ENCODE measurements around the gene MAP6. TPM values are rescaled to one million over a fixed set of nuclear protein-coding genes. Genes with fewer than 3 reads are reported as not detected.

Gene MAP6
- total RNA-seq, 1 donor from 2014 or later, result 0.54 TPM

DNA sequence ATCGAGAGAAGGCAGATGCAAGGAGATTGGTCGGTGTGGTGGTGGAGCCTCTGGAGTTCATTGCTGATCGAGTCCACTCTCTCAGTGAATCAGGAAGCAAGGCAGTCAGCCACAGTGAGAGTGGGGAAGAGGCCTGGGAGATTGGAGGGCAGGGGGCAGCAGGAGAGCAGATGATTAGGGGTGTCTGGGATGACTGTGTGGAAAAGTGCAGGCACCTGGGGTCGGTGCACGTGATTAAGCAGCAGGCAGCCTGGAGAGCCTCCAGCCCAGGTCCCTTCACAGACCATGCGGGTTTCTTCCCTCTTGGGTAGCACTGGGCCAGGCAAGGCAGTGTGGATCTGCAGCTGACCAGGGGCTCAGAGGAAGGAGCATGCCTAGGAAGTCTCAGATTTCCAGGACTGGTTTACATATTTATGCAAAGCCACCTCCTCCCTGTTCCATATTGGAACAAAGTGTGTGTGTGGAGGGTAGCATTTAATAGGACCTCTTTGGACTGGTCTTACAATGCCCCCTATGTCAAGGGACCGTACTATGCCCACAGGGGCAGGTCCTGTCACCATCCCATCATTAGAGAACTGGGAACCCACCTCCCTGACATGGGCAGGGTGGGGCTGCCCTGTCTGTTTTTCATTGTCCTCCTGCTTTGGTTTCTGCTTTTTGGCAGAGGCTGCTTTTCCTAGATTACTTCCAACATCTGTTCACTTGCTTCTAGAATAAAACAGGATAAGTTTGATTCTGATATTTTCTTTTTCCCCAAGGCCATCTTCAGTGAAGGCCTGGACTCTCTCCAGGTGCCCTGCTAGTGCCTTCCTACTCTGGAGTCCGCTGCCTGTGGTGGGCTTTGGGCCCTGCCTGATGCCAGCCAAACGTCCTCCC, 129.1 kb downstream of the MAP6 start:
- H3K27ac Mint-ChIP-seq, result no peak overlapping the region

GRCh38 chr11:75538150-75538942, 130.5 kb downstream of the MAP6 start:
- Mint-ChIP-seq H3K27me3 (ENCODE audit: insufficient read depth) (no peaks in the 10 kb centered on the region), H3K36me3 (ENCODE audit: low read depth) (no peaks in the 10 kb centered on the region), H3K27ac (peak overlapping the region; percentile 33), H3K9me3 (no peaks in the 10 kb centered on the region), H3K4me1 (ENCODE audit: low read depth) (peaks cover 35% of the 10 kb centered on the region), H3K4me3 (no peak overlapping the region)
- DNase-seq (ENCODE audit: low spot score), result no peak
- intact Hi-C loops (cut with micrococcal nuclease), result loop anchor here (5.0 to 10.0 kb wide), 2 partner anchors 129 to 394 kb away; partner anchors contain the start of gene MAP6

More for the DNA sequence above, 129.1 kb downstream of the MAP6 start:
- no peaks in the 10 kb centered on the region for H3K9me3 Mint-ChIP-seq
- intact Hi-C loops (cut with micrococcal nuclease), result loop anchor here (5.0 to 10.0 kb wide), 2 partner anchors 128 to 395 kb away; partner anchors contain the start of gene MAP6
- no peak for DNase-seq (ENCODE audit: low spot score)
- peaks cover 5% of the 10 kb centered on the region for H3K27me3 Mint-ChIP-seq (ENCODE audit: insufficient read depth)
- no peak overlapping the region for H3K4me3 Mint-ChIP-seq
- H3K36me3 Mint-ChIP-seq (ENCODE audit: low read depth), result no peaks in the 10 kb centered on the region
- H3K4me1 Mint-ChIP-seq (ENCODE audit: low read depth), result peaks cover 30% of the 10 kb centered on the region

GRCh38 chr11:75537740-75538139, 131.1 kb downstream of the MAP6 start:
- H3K9me3 Mint-ChIP-seq, result no peaks in the 10 kb centered on the region
- DNase-seq (ENCODE audit: low spot score), result no peak
- no peaks in the 10 kb centered on the region for H3K36me3 Mint-ChIP-seq (ENCODE audit: low read depth)
- H3K27ac Mint-ChIP-seq, result peak overlapping the region; percentile 33
- peaks cover 35% of the 10 kb centered on the region for H3K4me1 Mint-ChIP-seq (ENCODE audit: low read depth)
- no peaks in the 10 kb centered on the region for H3K27me3 Mint-ChIP-seq (ENCODE audit: insufficient read depth)
- no peak overlapping the region for H3K4me3 Mint-ChIP-seq
- intact Hi-C loops (cut with micrococcal nuclease), result loop anchor here (1.0 to 10.0 kb wide), 4 partner anchors 92 to 393 kb away; partner anchors contain the start of gene MAP6

Other genes starting within 250 kb of the MAP6 start
- gene KLHL35, start 235.8 kb downstream of the MAP6 start, total RNA-seq, result 2.5 and 2.8 TPM in 2 replicates
- gene GDPD5, start 143.1 kb downstream of the MAP6 start, total RNA-seq, result 9.7 and 13.5 TPM in 2 replicates
- gene SERPINH1, start 106.8 kb downstream of the MAP6 start, total RNA-seq, result 24.1 and 25.3 TPM in 2 replicates
- not detected in 2 replicates for gene MOGAT2, start 48.8 kb upstream of the MAP6 start, total RNA-seq
- gene DGAT2, start 99.7 kb upstream of the MAP6 start, total RNA-seq, result 9.8 and 11.0 TPM in 2 replicates
- gene UVRAG, start 146.2 kb upstream of the MAP6 start, total RNA-seq, result 18.6 and 19.5 TPM in 2 replicates